ENCODE data around the gene SLC10A2.
"Not testable (repeated sequence)": the region's sequence is repeated elsewhere in the genome, so short reads cannot be mapped to it uniquely, and the experiment has no call there.

SLC10A2 gene, protein sequence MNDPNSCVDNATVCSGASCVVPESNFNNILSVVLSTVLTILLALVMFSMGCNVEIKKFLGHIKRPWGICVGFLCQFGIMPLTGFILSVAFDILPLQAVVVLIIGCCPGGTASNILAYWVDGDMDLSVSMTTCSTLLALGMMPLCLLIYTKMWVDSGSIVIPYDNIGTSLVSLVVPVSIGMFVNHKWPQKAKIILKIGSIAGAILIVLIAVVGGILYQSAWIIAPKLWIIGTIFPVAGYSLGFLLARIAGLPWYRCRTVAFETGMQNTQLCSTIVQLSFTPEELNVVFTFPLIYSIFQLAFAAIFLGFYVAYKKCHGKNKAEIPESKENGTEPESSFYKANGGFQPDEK

DNA sequence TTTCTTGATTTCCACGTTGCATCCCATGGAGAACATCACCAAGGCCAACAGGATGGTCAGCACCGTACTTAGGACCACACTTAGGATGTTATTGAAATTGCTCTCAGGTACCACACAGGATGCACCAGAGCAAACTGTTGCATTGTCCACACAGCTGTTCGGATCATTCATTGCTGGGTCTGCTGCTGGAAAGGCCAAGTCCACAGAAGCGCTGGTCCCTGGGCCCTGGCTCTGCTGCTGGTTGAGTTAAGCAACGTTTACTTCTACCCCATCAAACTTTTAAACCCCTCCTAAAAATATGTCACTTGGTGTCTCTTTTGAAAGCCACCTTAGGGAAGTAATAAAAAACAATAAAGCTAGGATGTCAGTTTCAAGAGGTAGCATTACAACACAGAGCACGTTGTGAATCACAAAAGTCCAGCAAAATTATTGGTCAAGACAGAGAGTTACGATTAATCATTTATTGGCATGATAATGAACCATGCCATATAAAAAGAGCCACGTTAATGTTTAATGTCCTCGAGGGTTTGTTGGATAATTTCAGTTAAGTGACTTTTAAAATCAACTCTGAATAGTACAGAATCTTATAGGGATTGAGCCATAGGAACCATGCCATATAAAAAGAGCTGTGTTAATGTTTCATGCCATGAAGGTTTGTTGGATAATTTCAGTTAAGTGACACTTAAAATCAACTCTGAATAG lies at the start of gene SLC10A2:
Gene SLC10A2, minus strand, starts transcription at position 339 of the 702 bp plus-strand sequence. Its CDS starts 168 bp downstream, at position 171.
- DNase-seq, result no peak

DNA sequence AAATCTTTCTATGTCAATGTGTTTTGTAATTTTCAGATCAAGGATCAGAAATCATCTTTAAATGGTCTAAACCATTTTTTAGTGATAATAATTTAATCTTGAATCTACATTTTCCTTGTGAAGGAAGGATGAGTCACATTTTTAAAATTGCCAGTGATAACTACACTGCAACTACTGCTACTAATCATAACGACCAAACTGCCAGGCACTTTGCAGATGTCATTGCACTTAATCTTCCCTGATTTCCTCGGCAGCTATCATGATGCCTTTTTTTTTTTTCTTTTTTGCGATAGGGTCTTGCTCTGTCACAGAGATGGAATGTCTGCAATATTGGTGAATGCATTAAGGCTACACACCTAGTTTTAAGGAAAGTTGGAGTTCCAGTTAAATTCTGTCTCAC lies 41.4 kb upstream of the SLC10A2 start:
- DNase-seq, result no peak

DNA sequence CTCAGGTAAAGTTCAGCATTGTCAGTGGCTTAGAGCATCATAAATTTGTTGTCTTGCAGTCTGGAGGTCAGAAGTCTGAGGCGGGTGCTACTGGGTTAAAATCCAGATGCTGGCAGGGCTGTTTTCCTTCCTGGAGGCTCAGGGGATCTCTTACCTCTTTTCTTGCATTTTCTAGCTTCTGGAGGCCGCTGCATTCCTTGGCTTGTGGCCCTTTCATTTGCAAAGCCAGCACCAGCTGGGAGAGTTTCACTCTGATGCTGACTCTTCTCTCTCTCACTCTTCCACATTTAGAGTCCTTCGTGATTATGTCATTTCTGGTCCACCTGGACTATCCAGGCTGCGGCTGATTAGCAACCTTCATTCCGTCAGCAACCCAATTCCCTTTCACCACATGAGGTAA lies 38.1 kb upstream of the SLC10A2 start:
- DNase-seq, result no peak

DNA sequence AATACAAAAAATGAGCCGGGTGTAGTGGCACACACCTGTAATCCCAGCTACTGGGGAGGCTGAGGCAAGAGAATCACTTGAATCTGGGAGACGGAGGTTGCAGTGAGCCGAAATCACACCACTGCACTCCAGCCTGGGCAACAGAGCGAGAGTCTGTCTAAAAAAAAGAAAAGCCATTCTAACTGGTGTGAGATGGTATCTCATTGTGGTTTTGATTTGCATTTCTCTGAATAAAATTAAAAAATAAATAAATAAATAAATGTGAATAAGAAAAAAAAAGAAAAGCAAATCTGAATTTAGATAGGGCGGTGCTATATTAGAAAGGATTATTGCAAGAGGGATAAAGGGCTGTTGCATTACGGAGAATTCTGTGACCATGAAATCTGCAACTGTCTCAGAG lies 37.2 kb upstream of the SLC10A2 start:
- not testable (repeated sequence) for DNase-seq

DNA sequence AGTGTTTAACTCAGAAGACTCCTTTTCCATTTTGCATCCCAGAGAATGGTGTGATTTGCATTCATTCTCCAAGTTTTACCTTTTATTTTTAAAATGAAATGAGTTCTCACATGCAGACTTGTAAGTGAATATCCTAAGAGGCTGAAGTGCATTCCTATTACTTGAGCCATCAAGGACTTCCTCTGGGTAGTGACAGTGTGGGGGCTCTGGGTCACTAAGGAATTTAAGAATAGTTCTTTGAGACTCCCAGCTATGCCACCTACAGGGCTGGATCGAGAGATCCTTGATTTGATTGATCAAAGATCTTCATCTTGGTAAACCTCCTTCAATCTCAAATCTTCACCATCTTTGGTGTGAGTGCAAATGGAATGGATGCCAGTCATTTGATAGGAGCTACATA lies 36.3 kb upstream of the SLC10A2 start:
- DNase-seq, result no peak

DNA sequence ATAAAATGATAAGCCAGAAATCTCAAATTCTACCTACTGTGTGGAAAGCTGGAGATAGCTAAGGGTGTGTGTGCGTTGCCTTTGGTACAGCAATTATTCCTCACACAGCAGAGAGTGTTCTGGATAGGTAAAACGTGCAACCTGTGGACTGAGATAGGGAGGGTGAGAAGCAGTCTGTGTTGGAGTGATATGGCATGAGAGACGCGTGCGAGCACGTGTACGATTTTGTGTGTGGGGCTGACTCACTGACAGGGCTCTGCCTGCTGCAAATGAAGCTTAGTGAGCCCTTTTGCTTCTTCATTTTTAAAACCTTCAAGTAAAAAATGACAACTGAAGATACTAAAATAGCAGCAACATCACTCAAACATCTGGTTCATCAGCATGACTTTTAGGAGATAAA lies 35.7 kb upstream of the SLC10A2 start:
- no peak for DNase-seq

DNA sequence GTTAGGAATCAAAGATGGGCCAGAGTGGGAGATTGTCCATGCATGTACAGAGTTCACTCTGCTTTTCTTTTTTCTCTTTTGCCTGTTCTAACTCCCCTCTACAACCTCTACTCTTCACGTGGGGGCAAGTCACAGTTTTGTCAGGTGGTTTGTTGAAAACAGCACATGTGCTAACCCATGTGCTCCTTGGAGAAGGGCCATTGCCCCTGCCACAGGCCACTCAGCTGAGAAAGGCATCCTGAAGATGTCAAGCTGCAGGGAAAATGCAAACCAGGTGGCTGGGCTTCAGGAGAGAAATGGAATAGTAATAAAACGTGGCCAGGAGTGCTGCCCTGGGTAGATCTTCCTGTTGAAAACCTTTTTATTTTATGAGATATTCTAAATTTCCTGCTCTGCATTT lies 35.3 kb upstream of the SLC10A2 start:
- no peak for DNase-seq

DNA sequence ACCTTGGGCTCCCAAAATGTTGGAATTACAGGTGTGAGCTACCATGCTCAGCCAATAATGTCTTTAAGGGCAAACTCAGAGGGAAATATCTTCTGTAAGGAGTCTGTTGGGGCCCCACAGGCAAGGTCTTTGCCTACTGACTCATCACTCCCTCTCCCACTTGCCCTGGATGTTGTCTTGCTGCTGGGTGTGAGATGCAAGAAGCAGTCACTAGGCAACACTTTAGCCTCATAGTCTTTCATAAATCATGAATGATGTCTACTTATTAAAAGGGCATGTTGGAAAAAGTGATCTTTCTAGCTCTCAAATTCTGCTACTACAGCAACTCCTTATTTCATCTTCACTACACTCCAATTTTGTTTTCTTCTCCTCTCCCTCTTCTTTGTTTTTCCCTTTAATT lies 34.6 kb upstream of the SLC10A2 start:
- DNase-seq, result no peak

DNA sequence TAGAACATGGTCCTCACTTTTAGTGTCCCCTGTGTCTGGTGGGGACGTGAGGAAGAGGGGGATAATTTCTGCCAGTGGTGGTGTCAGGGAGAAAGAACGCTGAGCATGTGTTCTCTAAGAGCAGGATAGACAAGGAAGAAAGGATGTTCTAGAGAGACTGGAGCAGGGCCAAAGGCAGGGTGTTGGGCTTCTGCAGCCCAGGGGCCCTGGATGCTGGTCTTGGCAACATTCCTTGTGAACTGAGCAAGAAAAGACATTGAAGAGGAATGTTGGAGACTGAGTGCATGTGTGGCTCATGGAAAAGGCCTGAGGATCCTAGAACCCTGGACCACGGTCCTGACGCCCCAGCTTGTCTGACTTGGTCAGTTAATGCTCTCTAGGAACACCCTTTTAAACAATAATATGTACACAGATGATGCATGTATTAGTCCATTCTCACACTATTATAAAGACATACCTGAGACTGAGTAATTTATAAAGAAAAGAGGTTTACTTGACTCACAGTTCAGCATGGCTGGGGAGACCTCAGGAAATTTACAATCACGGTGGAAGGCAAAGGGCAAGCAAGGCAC lies 33.6 kb upstream of the SLC10A2 start:
- no peak for DNase-seq

DNA sequence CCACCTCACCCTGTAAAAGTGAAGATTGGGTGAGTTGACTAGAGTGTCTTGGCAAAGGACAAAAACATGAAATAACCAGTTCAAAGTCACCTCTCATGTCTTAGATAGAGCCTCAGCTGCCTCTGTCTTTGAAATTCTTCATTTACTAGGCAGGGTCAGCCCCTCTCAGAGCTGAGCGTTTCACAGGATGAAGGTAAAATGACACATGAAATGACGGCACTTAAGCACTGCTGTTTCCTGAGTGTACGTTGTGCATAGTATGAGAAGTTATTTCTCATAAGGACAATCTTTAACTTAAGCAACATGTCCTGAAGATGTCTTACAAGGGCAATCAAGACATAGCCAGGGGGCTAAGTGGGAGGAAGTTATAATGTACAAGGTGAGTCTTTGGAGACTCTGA lies 32.3 kb upstream of the SLC10A2 start:
- no peak for DNase-seq

DNA sequence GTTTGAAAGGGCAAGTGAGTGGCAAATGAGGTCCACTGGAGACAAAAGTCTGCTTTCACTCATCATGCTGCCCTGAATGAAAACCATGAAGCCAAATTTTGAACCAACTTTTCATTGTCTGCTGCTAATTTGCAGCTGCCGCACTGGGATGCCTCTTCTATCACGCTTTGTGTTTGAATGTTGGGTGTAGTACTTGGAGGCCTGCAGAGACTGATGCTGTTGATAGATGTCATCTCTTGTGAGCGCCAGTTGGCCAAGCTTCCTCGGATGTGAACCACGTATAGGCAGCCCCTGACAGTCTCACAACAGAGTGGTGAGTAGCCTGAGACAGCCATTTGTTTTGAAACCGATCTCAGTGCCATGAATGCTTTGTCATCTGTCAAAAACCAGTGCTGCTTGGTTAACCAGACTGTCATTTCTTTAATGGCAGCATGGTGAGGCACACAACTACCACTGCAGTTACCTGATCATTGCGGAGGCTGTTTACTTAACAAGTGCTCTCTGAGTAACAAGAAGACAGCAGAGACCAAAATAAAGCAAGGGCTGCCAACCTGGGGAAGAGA lies 31.2 kb upstream of the SLC10A2 start:
- no peak for DNase-seq

DNA sequence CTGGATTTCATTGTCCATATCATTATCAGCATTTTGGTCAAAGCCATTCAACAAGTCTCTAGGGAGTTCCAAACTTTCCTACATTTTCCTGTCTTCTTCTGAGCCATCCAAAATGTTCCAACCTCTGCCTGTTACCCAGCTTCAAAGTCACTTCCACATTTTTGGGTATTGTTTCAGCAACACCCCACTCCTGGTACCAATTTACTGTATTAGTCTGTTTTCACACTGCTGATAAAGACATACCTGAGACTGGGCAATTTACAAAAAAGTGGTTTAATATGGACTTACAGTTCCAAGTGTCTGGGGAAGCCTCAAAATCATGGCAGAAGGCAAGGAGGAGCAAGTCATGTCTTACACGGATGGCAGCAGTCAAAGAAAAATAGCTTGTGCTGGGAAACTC lies 27.4 kb upstream of the SLC10A2 start:
- not testable (repeated sequence) for DNase-seq

DNA sequence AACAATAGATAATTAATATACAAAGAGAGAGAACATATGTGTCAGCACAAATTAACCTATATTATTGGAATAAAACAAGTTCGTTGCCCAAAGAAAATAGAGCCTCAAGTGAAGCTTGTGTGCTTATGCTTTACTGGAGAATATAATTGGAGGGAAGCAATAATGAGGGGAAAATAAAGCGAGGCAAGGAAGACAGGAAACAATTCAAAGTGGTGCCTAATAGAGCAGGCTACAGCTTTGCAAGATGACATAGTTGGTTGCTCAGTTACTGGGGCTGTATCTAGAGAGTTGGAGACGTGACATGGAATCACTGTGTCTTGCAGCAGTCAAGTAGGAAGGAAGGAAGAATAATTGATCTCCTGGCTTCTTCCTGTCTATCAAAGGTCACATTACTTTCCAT lies 21.1 kb upstream of the SLC10A2 start:
- DNase-seq, result no peak

DNA sequence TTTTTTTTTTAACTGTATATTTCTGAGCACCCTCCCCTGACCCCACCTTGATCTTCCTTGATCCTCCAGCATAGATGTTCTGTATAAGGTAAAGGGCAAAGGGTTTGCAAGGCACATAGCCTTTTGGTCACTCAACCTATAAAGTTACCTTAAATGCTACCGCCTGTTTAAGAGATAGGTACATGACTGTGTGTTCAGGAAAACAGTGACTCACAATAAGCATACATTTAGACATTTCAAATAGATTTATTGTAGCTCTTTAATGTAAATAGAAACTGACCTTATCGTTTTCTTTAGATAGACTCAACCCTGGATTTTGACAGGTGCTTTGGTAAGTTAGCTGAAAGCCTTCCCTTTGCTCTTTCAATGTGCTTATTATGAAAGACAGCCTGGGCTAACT lies 15.2 kb upstream of the SLC10A2 start:
- DNase-seq, result no peak

DNA sequence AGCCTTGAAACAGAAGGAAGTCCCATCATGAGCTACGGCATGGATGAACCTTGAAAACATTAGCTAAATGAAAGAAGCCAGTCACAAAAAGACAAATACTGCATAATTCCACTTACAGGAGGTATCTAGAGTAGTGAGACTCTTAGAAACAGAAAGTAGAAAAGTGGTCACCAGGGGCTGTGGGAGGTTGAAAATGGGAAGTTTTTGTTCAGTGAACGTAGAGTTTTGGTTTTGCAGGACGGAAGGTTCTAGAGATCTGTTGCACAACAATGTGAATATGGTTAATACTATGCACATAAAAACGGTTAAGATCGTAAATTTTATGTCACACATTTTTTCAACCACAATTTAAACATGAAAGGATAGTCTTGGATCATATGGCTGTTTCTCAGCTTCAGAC lies 11.9 kb upstream of the SLC10A2 start:
- no peak for DNase-seq

DNA sequence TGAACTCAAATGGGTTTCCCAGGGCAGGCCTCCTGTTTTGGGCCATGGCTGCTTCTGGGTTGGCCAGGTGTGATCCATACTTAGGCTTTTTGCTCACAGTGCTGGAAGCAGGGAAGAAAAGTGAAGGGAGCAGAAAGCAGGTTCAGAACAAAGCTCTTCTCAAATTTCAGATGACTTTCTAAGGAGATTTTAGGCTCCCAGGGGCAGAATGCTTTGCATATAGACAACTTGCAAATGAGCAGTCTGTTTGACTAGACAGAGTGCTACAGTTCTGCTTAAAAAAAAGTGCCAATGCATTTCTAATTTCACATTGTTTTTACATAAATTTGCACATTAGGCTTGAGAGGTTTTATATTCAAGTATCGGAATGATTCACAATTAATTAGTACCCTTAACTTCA lies 2.6 kb upstream of the SLC10A2 start:
- DNase-seq, result no peak

DNA sequence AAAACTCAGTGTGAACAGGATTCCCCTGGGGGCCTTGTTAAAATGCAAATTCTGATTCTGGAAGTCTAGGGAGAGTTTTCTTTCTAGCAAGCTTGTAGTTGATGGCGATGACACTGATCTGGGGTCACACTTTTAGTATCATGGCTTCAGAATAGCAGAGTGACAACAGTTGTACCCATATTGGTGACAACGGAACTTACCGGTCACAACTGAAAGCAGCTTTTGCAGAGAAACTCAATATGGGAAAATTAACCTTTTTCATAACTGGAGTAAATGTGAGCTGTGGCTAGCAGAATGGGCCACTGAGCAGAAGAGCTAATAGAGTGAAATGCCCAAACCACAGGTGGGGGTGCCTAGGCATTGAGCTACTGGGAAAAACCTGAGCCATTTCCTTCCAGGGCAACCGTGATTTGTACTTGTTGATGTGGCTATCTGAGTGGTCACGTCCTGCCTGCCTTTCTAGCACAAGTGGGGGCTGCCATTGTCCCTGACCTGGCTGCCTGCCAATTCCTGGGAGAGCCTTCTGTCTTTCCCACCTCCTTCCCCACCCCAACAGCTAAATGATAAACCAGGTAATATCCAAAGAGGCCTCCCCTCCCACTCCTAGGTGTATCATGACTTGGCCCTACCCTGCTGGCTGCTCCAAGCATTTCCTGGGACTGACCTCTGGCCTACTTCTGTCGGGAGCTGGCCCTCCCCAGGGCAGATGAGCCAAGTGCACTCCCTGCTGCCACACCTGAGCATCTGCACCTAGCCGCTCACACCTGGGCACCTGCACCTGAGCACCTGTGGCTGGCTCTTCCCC lies 1.7 kb upstream of the SLC10A2 start:
- DNase-seq, result no peak

DNA sequence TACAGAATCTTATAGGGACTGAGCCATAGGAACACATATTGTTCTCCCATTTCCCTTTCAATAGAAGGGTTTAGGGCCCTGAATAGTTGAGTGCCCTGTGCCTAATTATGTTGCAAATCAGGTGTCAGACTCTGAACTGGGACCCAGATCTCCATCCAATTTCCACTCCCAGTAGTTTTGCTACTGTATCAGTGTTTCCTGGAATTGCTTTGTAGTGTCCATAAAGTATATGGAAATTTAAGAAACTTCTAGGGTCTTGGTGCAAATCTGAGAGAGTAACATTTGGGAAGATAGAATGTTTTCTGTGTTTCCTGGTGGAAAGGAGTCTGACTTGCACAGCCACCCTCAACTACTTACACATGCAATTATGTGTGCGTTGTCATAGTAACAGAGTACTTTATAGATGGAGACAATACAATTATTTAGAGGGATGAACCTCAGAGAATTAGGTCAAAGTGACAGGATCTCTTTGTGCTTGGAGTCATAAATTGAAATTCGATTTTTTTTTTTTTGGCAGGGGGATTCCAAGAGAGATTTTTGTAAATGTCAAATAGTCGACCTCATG lies 646 bp upstream of the SLC10A2 start:
- DNase-seq, result no peak

DNA sequence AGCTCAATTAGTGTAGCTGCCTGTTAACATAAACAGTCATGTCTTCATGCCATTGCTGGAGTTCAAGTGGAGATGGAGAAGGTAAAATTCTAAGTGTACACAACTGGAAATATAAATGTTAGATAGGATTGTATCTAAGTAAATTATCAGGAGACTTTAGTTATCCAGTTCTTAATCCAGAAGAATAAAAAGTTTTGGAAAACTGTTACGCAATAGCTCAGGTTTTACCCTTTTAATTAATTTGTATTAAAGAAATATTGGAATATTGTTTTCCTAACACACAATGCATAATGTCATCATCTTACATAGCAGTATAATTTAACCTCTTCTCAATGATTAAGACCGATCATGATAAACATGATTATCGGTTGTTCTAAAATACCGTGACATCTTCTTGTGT lies 2.8 kb downstream of the SLC10A2 start:
- no peak for DNase-seq

DNA sequence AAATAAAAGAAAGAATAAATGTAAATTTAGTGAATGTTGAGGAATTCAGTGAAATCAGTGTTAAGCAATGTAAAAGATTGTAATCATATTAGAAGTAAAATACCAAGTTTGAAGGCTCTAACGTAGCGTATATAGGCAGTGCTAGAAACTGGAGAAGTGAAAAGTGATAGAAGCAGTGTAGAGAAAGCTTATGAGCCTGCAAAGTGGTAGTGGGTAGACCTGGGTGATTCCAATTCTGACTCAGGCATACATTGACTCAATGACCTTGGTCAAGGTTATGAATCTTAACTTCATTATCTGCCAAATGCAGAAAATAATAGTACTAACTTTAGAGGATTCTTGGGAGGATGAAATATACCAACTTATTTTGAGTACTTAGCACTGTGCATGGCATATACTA lies 4.1 kb downstream of the SLC10A2 start:
- DNase-seq, result no peak

DNA sequence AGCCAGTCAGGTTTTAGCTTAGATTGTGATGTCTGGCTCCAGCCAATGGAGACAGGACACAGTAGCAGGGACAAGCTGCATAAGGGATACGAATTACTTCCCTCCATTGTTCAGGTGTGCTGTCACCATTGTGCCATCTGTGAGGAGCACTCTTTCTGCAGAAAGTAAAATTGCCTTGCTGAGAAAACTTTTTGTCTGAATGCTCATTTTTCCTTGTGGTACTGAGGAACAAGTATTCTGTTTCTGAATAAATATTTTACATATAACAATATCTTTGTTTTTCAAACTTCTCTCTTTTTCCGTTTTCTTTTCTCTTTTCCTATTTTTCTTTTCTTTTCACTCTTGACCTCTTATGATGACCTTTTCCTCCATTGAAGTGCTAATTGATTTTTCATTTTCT lies 10.2 kb downstream of the SLC10A2 start:
- no peak for DNase-seq

DNA sequence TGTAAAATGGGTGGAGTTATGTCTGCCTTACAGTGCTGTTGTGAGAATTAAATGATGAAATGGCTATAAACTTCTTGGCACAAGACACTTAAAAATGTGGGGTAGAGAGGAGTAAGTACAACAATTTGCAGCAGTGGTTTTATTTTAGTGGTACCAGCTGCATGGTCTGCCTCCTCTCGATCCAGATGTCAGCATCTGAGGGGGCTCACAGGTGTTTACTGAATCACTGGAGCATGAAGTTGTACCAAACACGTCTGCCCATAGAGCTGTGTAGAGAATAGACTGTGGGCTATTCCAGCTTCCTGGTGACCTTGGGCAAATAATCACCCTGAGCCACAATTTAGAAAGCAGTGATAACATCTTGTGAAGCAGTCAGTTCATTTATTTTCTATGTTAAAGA lies 11.1 kb downstream of the SLC10A2 start:
- DNase-seq, result no peak

DNA sequence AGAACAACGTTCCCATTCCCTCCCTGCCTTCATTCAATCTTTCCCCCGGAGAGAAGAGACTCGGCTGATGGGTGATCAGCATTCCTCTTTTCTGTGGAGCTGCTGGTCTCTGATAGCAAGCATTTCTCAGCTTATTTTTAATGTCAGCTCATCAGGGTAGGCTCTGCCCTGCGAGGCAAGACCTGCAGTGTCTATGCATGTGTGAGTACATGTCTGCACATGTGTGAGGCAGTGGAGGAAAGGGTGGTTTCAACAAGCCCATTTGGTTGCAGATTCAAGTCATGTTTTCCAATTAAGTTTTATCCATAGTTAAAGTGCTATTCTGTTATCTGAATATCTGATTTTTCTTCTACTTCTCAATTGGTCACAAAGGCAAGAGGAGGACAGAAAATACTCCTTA lies 19.5 kb downstream of the SLC10A2 start:
- DNase-seq, result no peak
